IPS-NIHi11 (cell line): Measurements from ENCODE around the gene SFMBT1.
"Not testable (repeated sequence)": the region's sequence is repeated elsewhere in the genome, so short reads cannot be mapped to it uniquely, and the experiment has no call there.

Experiments used
- DNase-seq: peaks from one replicate; pipeline ENCODE4 v3.0.0; 2012; ENCODE audit warnings: mixed read lengths, low spot score

SFMBT1 gene

DNA sequence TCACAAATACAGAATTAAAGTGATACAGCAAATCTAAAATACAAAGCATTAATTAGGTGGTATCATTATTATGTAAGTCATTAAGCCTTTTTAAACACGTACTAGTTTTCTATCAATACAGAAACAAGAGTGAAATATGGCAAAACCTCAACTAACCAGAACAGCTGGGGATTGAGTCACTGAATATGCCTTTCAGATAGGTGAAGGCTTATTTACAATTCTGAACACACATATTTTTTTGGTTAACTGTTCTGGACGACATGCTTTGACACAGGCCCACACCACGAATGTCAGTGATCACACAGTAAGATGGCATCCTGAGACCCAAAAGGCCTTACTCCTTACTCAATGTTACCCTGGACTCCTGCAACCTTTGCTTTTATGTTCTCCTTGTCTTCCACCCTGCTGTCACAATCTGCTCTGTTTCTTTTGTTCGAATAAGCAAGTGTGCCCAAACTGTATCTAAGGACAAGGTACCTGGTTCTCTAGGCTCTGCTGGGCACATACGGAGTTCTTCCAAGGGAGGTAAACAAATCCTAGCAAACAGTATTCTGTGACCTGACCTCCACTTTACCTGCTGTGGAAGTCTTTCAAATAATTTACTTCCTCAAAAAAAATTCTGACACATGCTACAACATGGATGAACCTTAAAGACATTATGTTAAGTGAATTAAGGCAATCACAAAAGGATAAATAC lies 7.0 kb downstream of the SFMBT1 start:
- no peak for DNase-seq

DNA sequence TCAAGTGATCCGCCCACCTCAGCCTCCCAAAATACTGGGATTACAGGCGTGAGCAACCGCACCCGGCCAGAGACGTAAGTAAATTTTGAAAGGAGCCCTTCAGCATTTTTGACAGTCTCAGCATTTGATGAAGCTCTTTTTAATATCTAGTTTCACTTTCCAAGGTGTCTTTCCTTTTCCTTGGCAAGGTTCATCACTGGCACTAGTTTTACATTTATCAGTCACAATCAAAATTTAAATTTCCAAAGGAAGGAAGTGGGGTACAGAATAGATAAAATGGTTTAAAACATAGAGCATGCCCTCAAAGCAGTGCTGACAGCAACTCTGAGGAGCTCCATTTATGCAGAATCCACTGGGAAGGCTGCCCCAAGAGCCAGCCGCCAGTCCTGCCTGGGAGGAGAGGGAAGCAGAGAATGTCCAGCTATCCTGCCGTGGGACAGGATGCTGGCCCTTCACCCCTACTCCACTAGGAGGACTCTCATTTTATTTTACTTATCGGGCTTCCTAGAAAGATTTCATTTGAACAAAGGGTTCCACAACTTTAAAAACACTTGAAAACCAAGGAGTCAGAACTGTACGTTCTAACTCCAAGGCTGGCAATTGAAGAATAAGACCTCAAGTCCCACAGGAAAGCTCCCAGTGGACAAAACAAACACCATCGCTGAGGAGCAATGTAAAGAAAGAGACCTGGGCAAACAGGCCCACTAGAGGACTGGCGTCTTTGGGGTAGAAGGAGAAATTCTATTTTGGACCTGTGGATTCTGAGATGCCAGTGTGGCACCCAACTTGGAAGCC lies 9.9 kb downstream of the SFMBT1 start:
- DNase-seq = no peak

DNA sequence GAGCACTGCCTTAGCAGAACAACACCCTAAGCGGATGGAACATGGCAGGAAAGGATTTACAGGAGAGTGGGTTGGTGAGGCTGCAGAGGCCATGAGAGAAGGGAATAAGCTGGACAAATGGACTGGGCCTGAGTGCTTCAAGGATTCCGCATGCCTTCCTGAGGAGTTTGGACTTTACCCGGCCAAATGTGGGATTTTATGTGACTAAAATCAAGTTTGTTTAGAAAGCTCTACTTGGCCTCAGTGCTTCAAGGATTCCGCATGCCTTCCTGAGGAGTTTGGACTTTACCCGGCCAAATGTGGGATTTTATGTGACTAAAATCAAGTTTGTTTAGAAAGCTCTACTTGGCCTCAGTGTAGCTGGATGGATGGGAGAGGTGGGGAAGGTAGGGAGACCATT lies 10.9 kb downstream of the SFMBT1 start:
- not testable (repeated sequence) for DNase-seq

DNA sequence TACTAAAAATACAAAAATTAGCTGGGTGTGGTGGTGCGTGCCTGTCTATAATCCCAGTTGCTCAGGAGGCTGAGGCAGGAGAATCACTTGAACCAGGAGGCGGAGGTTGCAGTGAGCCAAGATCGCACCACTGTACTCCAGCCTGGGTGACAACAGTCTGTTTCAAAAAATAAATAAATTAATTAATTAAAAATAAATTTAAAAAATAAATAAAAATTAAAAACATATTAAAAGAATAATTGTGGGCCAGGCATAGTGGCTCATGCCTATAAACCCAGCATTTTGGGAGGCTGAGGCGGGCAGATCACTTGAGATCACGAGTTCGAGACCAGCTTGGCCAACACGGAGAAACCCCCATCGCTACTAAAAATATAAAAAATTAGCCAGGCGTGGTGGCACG lies 11.5 kb downstream of the SFMBT1 start:
- not testable (repeated sequence) for DNase-seq

DNA sequence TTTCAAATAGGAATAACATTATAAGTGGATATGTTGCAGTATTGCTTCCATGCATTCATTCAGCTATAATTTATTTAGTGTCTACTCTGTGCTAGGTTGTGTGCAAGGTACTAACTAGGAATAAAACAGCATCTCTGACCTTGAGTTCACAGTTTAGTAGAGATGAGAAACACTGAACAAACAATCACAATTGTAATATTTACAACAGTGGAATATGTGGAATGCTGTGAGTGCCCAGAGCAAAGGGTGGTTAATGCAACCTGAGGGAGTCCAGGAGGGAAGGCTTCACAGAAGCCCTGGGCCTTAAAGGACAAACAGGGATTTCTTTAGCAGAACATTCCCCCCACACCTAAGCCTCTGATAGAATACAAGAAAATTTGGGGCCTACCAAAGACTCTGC lies 13.3 kb downstream of the SFMBT1 start:
- DNase-seq = no peak

DNA sequence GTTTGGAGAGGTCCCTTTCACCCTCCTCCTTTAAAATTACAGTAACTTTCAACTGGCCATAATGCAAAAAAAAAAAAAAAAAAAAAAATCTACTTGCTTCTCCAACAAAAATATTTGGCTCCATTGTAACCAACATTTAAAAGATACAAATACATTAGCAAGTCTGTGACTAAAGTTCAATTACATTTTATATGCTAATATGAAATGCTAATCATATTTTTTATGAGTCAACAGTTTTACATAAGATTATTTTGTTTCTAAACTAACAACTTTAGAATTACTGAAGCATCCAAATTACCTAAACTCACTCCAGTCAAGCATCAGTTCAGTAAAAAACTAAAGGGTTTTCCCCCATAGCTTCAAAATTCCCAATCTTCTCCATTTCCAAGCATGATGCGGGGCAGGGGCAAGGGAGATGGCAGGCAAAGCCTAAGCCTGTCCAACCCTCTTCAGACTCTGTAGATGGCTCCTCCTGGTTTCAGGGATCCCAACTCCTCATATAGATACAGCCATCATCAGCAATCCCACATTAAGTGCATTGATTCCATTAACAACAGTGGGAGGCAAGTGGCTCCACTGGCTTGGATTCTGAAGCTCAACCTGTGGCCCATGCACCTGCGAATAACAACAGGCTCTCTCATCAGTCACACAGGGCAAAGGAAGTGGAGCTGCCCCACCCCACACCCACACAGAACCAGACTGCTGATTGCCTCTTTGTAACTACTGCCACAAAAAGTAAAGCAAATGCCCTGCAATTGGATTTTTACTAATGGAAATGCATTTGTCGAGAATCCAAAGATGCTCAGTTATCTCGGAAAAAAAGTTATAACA lies 15.0 kb downstream of the SFMBT1 start:
- peak; percentile 42 for DNase-seq

DNA sequence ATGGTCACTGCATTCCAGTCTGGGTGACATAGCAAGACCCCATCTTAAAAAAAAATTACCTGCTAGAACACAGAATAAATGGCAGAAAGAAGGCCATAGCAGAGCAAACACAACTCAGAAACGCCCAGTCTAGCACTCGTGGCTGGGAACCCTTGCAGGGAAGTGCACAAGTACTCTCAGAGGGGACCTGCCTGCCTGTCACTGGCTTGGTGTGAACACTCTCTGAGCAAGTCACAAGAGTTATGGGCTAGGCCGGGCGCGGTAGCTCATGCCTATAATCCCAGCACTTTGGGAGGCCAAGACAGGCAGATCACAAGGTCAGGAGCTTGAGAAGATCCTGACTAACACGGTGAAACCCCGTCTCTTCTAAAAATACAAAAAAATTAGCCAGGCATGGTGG lies 17.2 kb downstream of the SFMBT1 start:
- DNase-seq = no peak

DNA sequence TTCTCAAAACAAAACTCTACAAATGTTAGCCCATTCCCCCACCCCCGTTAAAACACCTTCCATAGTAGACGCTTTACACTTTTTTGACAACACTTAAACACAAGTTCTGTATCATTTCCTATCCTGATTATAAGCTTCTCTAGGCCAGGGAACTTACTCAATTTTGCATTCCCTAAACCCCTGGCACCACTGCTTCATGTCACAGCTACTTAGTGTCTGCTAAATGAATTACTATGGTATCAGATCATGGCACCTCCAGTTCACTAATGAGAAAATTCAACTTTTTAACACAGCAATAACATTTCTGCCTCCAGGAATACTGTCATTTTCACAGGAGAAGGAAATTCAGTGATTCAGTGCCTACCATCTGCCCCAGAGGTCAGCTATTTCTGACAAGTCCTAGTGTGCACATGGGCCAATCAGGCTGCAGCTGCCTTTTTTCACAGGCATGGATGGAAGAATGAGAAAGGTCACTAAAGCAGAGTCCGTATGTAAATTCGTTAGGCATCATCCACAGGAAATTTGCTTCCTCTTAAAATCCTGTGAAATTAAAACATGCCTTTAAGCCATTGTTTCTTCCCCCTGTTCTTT lies 18.5 kb downstream of the SFMBT1 start:
- DNase-seq = no peak

DNA sequence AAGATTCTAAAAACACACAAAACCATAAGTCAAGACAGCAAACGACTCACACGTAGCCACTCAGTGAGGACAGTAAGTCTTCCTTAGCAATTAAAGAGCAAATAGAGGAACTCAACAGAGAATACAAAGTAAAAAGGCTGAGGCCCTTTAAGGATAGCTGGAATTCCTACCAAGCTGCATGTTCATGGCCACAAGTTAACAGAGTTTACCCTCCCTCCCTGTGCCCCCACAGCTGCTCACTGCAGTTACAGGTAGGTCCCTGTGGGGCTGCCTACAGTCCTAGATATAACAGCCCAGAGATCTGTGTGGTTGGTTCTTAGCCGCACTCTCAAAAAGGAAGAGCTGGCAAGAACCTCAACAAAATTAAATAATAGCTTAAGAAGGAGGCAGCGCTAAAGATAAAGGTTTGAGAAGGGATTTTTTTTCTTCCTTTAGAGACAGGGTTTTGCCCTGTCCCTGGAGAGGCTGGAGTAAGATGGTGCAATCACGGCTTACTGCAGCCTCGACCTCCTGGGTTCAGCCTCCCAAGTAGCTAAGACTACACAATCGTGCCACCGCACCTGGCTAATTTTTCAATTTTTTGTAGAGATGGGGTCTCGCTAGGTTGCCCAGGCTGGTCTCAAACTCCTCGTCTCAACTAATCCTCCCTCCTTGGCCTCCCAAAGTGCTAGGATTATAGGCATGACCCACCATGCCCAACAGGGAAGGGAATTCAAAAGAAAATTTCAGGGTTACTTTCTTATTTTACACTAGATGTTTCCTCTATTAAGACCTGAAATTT lies 19.3 kb downstream of the SFMBT1 start:
- peak; percentile 45 for DNase-seq

DNA sequence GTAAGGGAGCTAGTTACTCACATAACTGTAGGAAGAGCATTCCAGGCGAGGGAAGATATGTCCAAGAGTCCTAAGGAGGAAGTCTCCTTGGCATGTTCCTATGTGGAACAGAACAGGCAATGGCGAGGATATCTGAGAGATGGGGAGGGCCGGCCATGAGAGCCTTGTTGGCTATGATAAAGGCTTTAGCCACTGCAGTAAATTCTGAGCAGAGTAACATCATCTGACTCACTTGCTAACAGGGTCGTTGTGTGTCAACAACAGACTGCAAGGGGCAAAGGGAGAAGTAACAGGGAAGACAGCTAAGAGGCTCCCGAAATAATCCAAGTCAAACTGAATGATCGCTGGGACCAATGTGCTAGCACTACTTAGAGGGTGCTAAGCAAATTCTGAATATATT lies 21.6 kb downstream of the SFMBT1 start:
- no peak for DNase-seq

DNA sequence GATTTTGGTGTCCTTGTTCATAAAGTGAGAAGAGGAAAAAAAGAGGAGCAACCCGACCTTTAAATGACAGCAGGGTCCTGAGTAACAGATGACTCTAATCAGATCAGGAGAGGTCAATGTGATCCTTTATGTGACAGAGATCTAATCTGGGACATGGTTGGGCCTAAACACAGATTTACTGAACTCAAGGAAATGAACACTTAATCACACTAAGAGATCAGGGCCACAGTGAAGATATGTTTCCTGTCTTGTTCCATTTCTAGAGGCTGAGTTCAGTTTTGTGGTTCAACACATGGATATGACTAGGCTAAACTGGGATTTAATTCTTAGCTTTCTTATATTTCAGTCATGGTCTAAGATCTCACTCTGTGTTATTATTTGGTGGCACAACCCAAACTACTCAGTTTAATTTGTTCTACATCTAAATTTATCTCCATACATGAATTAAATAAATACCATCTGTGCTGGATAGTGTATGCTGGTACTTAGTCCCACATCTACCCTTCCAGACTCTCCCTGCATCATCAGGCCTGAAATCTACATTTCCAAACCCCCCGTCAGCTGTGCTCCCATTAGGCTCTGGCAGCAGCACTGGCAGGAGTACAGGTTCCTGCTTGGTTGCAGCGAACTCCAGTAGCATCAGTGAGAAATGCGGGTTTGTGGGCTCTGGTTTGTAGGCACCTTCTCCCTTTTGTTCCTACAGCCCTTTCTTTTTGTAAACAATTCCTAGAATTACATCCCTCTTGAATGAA lies 22.6 kb downstream of the SFMBT1 start:
- DNase-seq = no peak

DNA sequence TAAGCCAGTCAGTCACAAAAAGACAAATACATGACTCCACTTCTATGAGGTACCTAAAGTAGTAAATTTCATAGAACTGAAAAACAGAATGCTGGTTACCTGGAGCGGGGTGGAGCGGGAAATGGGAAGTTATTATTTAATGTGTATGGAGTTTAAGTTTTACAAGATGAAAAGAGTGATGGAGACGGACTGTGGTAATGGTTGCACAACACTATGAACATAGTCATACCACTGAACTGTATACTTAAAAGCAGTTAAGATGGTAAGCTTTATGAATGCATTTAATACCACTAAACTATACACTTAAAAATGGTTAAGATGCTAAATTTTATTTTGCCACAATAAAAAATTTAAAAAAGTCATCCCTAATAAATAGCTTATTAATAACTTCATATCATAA lies 23.2 kb downstream of the SFMBT1 start:
- DNase-seq = no peak

DNA sequence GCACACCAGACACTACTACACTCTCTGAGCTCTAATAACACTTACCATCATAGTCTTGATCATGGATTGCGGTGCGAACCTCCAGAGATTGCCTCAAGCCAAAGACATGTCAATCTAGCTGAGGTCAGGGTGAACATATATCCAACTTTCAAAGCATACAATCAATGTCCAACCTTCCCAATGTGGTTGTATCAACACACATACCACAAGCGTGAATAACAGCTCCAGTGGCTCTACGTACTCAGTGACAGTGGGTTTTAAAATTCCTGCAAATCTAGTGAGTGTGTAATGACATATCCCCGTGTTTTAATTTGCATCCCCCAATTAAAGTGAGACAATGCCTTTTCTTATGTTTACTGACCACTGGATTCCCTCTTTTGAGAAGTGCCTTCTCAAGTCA lies 29.6 kb downstream of the SFMBT1 start:
- DNase-seq = no peak

DNA sequence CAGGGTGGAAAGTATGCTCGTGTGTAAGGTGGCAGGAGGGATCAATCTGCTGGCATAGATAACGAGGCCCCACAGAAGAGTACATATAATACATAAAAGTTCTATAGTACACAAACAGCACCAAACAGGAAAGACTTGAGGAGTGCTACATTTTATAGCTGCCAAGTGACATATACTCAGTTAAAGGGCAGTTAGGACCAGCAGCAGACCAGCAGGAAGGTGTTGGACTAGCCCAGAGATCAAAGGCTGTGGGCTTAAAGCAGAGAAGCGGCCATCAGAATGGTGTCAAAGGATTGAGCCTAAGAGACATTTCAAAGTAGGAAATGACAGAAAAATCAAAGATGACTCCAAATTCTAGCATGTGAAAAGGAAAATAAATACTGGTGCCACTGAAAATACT lies 34.5 kb downstream of the SFMBT1 start:
- DNase-seq = no peak

DNA sequence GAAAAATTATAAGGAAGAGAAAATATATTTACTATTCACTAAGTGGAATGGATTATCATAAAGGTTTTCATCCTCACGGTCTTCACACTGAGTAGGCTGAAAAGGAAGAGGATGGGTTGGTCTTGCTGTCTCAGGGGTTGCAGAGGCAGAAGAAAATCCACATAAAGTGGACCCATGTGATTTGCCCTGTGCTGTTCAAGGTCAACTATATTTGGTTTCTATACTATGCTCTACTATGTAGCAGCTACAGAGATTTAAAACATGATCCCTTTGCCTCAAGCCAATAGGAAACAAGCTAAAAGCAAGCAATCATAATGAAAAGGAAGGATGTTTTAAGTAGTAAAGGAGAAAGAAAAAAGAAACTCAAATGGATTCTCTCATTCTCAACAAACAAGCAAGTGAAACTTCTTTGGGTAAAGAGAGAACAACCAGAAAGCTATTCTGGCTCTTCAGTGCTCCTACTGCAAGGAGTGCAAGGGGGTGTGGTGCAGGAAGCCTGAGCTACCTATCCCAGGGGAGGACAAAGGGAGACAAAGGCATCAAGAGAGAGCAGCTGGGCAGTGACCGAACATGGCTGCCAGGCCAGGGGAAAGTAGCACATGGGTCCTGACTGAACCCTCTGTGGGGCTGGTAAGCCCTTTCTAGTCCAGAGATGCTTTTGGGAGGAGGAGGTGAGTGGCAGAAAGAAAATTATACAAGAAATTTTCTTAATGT lies 35.9 kb downstream of the SFMBT1 start:
- DNase-seq = peak; percentile 58

DNA sequence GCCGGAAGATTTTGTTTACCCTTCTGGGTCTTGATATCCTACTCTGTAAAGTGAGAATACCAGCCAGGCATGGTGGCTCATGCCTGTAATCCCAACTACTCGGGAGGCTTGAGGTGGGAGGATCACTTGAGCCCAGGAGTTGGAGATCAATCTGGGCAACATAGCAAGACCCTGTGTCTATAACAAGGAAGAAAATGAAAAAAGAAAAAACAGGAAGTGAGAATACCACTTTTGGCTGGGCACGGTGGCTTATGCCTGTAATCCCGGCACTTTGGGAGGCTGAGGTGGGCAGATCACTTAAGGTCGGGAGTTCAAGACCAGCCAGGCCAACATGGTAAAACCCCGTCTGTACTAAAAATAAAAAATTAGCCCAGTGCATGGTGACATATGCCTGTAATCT lies 36.9 kb downstream of the SFMBT1 start:
- no peak for DNase-seq

DNA sequence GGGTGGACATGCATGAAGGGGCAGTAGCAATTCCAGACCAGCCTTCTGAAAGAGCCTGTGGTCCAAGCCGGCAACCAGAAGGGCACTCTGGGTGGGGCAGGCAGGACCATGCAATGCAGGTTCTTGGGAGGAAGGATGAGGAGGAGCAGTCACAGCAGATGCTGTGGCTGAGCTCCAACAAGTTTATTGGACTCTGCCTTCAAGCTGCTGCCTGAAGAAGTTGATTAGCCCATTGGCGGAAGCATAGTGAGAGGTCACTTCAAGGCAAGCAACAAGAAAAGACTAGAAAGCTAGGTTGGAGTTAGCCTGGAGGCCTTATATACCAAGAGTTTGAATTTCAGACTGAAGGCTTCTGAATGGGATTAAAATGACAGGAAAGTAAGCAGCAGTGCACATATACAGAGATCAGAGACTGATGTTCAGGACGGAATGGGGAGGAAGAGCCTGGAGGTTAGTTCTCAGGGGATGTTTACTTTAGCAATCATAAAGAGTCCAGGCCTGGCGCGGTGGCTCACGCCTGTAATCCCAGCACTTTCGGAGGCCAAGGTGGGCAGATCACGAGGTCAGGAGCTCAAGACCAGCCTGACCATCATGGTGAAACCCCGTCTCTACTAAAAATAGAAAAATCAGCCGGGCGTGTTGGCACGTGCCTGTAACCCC lies 39.9 kb downstream of the SFMBT1 start:
- no peak for DNase-seq

DNA sequence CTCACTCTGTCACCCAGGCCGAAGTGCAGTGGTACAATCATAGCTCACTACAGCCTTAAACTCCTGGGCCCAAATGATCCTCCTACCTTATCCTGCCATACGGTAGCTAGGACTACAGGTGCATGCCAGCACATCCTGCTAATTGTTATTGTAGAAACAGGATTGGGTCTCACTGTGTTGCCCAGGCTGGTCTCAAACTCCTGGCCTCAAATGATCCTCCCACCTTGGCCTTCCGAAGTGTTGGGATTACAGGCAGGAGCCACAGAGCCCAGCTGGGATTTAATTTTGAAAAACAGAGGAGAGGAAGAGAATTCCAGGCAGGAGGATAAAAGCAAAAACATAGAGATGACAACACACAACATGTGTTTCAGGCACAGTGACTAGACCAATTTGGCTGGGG lies 40.5 kb downstream of the SFMBT1 start:
- DNase-seq = no peak

DNA sequence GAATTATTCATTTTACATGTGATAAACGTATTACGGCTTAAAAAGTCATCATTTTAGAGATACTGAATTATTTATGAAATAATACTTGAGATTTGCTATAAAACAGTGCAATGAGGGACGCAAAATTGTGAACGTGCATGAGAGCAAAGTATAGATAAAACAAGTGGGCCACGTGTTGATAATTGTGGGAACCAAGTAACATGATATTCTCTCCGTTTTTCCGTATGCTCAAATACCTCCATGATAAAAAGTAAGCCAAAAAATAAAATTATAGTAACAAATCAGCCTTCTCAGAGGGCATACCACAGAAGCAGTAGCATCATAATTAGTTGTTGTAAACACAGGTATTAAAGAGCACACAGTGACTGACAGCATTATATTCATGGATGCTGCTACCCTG lies 42.6 kb downstream of the SFMBT1 start:
- no peak for DNase-seq
